H9 (cell line): ENCODE results near the gene S1PR3. TPM values are rescaled to one million over a fixed set of nuclear protein-coding genes. Genes with fewer than 3 reads are reported as not detected.

Experiments
- DNase-seq: peaks from one replicate; pipeline ENCODE4 v3.0.0-alpha.2; 2017
- H2AFZ ChIP-seq: one replicate; pipeline ENCODE4 v1.6.1; 2013; ENCODE audit warnings: mild to moderate bottlenecking, low read length, control low read depth, moderate library complexity
- H2AK5ac ChIP-seq: 2 replicates; pipeline ENCODE4 v1.6.1; 2013; ENCODE audit warnings: low read length, control low read depth, mixed read lengths; ENCODE audit not compliant: insufficient read length
- H2BK120ac ChIP-seq: one replicate; pipeline ENCODE4 v1.6.1; 2013; ENCODE audit warnings: low read depth, mild to moderate bottlenecking, low read length, control low read depth, inconsistent platforms; ENCODE audit not compliant: poor library complexity, severe bottlenecking
- H2BK12ac ChIP-seq: 2 replicates; pipeline ENCODE4 v1.6.1; 2013; ENCODE audit warnings: low read length, control low read depth, mixed read lengths, low read depth; ENCODE audit not compliant: insufficient read length
- H2BK15ac ChIP-seq: 2 replicates; pipeline ENCODE4 v1.6.1; 2013; ENCODE audit warnings: low read depth, low read length, control low read depth
- H2BK20ac ChIP-seq: one replicate; pipeline ENCODE4 v1.6.1; 2013; ENCODE audit warnings: low read depth, mild to moderate bottlenecking, low read length, control low read depth, inconsistent platforms; ENCODE audit not compliant: poor library complexity, severe bottlenecking
- H2BK5ac ChIP-seq: 2 replicates; pipeline ENCODE4 v1.6.1; 2013; ENCODE audit warnings: low read length, control low read depth, mixed read lengths; ENCODE audit not compliant: insufficient read length
- H3K14ac ChIP-seq: 2 replicates; pipeline ENCODE4 v1.6.1; 2013; ENCODE audit warnings: low read length, control low read depth; ENCODE audit not compliant: insufficient read depth
- H3K18ac ChIP-seq: 2 replicates; pipeline ENCODE4 v1.6.1; 2013; ENCODE audit warnings: low read depth, mild to moderate bottlenecking, mixed read lengths, low read length, control low read depth; ENCODE audit not compliant: insufficient read length
- H3K23ac ChIP-seq: 2 replicates; pipeline ENCODE4 v1.6.1; 2013; ENCODE audit warnings: low read length, control low read depth, mixed read lengths, low read depth; ENCODE audit not compliant: insufficient read length
- H3K23me2 ChIP-seq: 2 replicates; pipeline ENCODE4 v1.6.1; 2013; ENCODE audit warnings: low read depth, mild to moderate bottlenecking, mixed read lengths, low read length, control low read depth; ENCODE audit not compliant: insufficient read length, poor library complexity, severe bottlenecking
- H3K27ac ChIP-seq: 2 replicates; pipeline ENCODE4 v1.5.1; 2013; ENCODE audit warnings: low read length, control low read depth, mixed read lengths, low read depth; ENCODE audit not compliant: insufficient read length
- H3K27me3 ChIP-seq: 2 replicates; pipeline ENCODE4 v1.6.1; 2013; ENCODE audit warnings: low read length, control low read depth, inconsistent platforms; ENCODE audit not compliant: insufficient read depth
- H3K4ac ChIP-seq: 2 replicates; pipeline ENCODE4 v1.6.1; 2013; ENCODE audit warnings: low read depth, mild to moderate bottlenecking, control low read depth, inconsistent platforms, low read length, moderate library complexity
- H3K4me1 ChIP-seq: 2 replicates; pipeline ENCODE4 v1.6.1; 2013; ENCODE audit warnings: low read length, control low read depth, inconsistent platforms; ENCODE audit not compliant: insufficient read depth
- H3K4me2 ChIP-seq: 2 replicates; pipeline ENCODE4 v1.6.1; 2013; ENCODE audit warnings: low read length, control low read depth, mixed read lengths; ENCODE audit not compliant: insufficient read length, insufficient read depth
- H3K56ac ChIP-seq: 2 replicates; pipeline ENCODE4 v1.6.1; 2013; ENCODE audit warnings: low read depth, mild to moderate bottlenecking, mixed read lengths, low read length, control low read depth; ENCODE audit not compliant: insufficient read length
- H3K79me1 ChIP-seq: 2 replicates; pipeline ENCODE4 v1.6.1; 2013; ENCODE audit warnings: low read depth, mild to moderate bottlenecking, moderate library complexity, low read length, control low read depth, inconsistent platforms; ENCODE audit not compliant: insufficient read depth, poor library complexity, severe bottlenecking
- H3K79me2 ChIP-seq: 2 replicates; pipeline ENCODE4 v1.6.1; 2013; ENCODE audit warnings: low read length, control low read depth, inconsistent platforms; ENCODE audit not compliant: insufficient read depth
- H3K9ac ChIP-seq: 2 replicates; pipeline ENCODE4 v1.6.1; 2013; ENCODE audit warnings: low read length, control low read depth, mixed read lengths; ENCODE audit not compliant: insufficient read length; ENCODE audit errors: extremely low read depth
- H3K9me3 ChIP-seq: one replicate; pipeline ENCODE4 v1.6.1; 2013; ENCODE audit warnings: low read depth, low read length, inconsistent platforms; ENCODE audit not compliant: control insufficient read depth
- H3T11ph ChIP-seq: one replicate; pipeline ENCODE4 v1.6.1; 2013; ENCODE audit warnings: mild to moderate bottlenecking, low read length, control low read depth, inconsistent platforms
- H4K20me1 ChIP-seq: one replicate; pipeline ENCODE4 v1.6.1; 2013; ENCODE audit not compliant: control insufficient read depth, insufficient read length, insufficient read depth
- H4K5ac ChIP-seq: 2 replicates; pipeline ENCODE4 v1.6.1; 2013; ENCODE audit warnings: low read depth, mild to moderate bottlenecking, mixed read lengths, low read length, control low read depth; ENCODE audit not compliant: insufficient read length
- H4K8ac ChIP-seq: replicated peaks from 2 replicates; pipeline ENCODE4 v1.6.1; 2013; ENCODE audit warnings: low read length, control low read depth, mixed read lengths, low read depth; ENCODE audit not compliant: insufficient read length
- H4K91ac ChIP-seq: 2 replicates; pipeline ENCODE4 v1.6.1; 2013; ENCODE audit warnings: low read depth, mild to moderate bottlenecking, moderate library complexity, mixed read lengths, low read length, control low read depth; ENCODE audit not compliant: insufficient read length
- H3K27ac Mint-ChIP-seq, 3 experiments: 2 replicates in 2 of 3; 3 replicates in 1 of 3; pipeline ENCODE4 v1.8.0; 2020 to 2021; ENCODE audit warnings: mixed read lengths in 3 of 3, mild to moderate bottlenecking in 1 of 3, moderate library complexity in 1 of 3
- H3K27me3 Mint-ChIP-seq: 2 replicates; pipeline ENCODE4 v1.8.0; 2021; ENCODE audit warnings: low read depth, mild to moderate bottlenecking, moderate library complexity, mixed read lengths
- H3K36me3 Mint-ChIP-seq, 3 experiments: 2 replicates in 2 of 3; 3 replicates in 1 of 3; pipeline ENCODE4 v1.8.0; 2020 to 2021; ENCODE audit warnings: low read depth in 3 of 3, mixed read lengths in 3 of 3; ENCODE audit not compliant: insufficient read depth in 1 of 3
- H3K4me1 Mint-ChIP-seq, 2 experiments: 2 replicates each; pipeline ENCODE4 v1.8.0; 2020; ENCODE audit warnings: mixed read lengths in 2 of 2
- H3K4me3 Mint-ChIP-seq, 2 experiments: 2 replicates in 1 of 2; 3 replicates in 1 of 2; pipeline ENCODE4 v1.8.0; 2020 to 2021; ENCODE audit warnings: mild to moderate bottlenecking in 2 of 2, mixed read lengths in 2 of 2, moderate library complexity in 1 of 2
- H3K9me3 Mint-ChIP-seq, 2 experiments: 2 replicates in 1 of 2; 3 replicates in 1 of 2; pipeline ENCODE4 v1.8.0; 2020; ENCODE audit warnings: mild to moderate bottlenecking in 2 of 2, mixed read lengths in 2 of 2, moderate library complexity in 1 of 2
- WGBS: extraction: QIAGEN DNeasy Blood & Tissue Kit; methylation state at CpG from one replicate; pipeline ENCODE4 v1.1.7; 2013; ENCODE audit warnings: missing lambda C conversion rate, low lambda C conversion rate, mixed read lengths; ENCODE audit not compliant: insufficient read length; ENCODE audit errors: extremely low coverage; 5-methylcytosine and 5-hydroxymethylcytosine counted together
- total RNA-seq: library from RNA; stranded (reverse); gene quantifications from 2 replicates; pipeline ENCODE4 v1.2.1, GENCODE V29; 2021
- TF ChIP-seq, protein P1 (sequence below): fragments of 200-600 bp; sonication (generic); conservative IDR thresholded peaks from 3 replicates; pipeline ENCODE4 v1.8.0; 2021; ENCODE audit warnings: antibody characterized with exemption, mild to moderate bottlenecking

Gene S1PR3
- total RNA-seq, 1 experiment from 2014 or later = 3.3 TPM

DNA sequence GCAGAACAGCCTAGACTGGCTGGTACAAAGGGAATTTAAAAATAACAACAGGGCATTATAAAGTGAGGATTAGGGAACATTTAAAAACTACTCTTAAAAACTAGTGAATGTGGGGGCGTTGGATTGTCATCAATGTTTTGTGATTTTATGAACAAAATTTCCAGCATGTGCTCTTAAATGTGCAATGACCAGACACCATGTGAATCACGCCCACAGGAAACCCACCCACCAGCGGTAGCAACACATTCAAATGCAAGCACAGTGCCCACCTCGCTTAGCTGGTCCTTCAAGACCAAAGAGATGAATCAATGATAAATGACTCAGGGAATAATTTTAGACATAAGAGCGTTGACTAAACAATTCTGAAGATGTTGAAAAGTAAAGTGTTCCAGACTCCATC, 40.9 kb downstream of the S1PR3 start:
- WGBS = no CpG with 5 or more reads among the region's 5 CpGs
- H3K27me3 ChIP-seq = no peaks in the 10 kb centered on the region
- Mint-ChIP-seq H3K36me3 (peaks cover 0 to 3% (median 2%) of the 10 kb centered on the region in 3 experiments; a peak in 5 of 7 replicates), H3K4me3 (no peak overlapping the region), H3K27ac (no peak overlapping the region), H3K9me3 (peaks cover 7 to 12% of the 10 kb centered on the region in 2 experiments), H3K27me3 (no peaks in the 10 kb centered on the region; the same call in 1 of the 2 replicates), H3K4me1 (no peaks in the 10 kb centered on the region)
- TF ChIP-seq, protein P1, sequence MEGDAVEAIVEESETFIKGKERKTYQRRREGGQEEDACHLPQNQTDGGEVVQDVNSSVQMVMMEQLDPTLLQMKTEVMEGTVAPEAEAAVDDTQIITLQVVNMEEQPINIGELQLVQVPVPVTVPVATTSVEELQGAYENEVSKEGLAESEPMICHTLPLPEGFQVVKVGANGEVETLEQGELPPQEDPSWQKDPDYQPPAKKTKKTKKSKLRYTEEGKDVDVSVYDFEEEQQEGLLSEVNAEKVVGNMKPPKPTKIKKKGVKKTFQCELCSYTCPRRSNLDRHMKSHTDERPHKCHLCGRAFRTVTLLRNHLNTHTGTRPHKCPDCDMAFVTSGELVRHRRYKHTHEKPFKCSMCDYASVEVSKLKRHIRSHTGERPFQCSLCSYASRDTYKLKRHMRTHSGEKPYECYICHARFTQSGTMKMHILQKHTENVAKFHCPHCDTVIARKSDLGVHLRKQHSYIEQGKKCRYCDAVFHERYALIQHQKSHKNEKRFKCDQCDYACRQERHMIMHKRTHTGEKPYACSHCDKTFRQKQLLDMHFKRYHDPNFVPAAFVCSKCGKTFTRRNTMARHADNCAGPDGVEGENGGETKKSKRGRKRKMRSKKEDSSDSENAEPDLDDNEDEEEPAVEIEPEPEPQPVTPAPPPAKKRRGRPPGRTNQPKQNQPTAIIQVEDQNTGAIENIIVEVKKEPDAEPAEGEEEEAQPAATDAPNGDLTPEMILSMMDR = no peak
- H3T11ph ChIP-seq = no peak overlapping the region
- H3K14ac ChIP-seq = no peak overlapping the region
- H3K79me1 ChIP-seq = no peaks in the 10 kb centered on the region
- no peak overlapping the region for H4K5ac ChIP-seq
- H3K23ac ChIP-seq = no peak overlapping the region
- no peak overlapping the region for H2BK12ac ChIP-seq
- no peak overlapping the region for H3K27ac ChIP-seq
- H2BK20ac ChIP-seq = no peak overlapping the region
- no peak overlapping the region for H3K4ac ChIP-seq
- no peak overlapping the region for H2BK5ac ChIP-seq
- no peak overlapping the region for H4K91ac ChIP-seq
- H2BK15ac ChIP-seq = no peak overlapping the region
- H2BK120ac ChIP-seq = no peak overlapping the region
- no peaks in the 10 kb centered on the region for H3K79me2 ChIP-seq
- H2AK5ac ChIP-seq = no peak overlapping the region
- no peak overlapping the region for H2AFZ ChIP-seq
- H3K56ac ChIP-seq = no peak overlapping the region
- H3K9me3 ChIP-seq = no peaks in the 10 kb centered on the region
- no peak overlapping the region for H3K9ac ChIP-seq
- DNase-seq = no peak
- H3K23me2 ChIP-seq = no peaks in the 10 kb centered on the region
- no peak overlapping the region for H4K8ac ChIP-seq
- H3K4me2 ChIP-seq = no peak overlapping the region
- no peaks in the 10 kb centered on the region for H4K20me1 ChIP-seq
- no peak overlapping the region for H3K18ac ChIP-seq
- no peaks in the 10 kb centered on the region for H3K4me1 ChIP-seq
